Left renal pelvis (tissue), 4 donors: Measurements from ENCODE around the gene SPATC1L. TPM values are rescaled to one million over a fixed set of nuclear protein-coding genes. Genes with fewer than 3 reads are reported as not detected.
"Not testable (repeated sequence)": the region's sequence is repeated elsewhere in the genome, so short reads cannot be mapped to it uniquely, and the experiment has no call there.

Experiments used
- DNase-seq, 4 donors: peaks; one replicate each; pipeline ENCODE4 v3.0.0-alpha.2; 2013; ENCODE audit warnings: low read depth in 4 of 4, low spot score in 3 of 4
- polyA plus RNA-seq, 4 donors: library from polyadenylated mRNA; unstranded; fragments of 120-200 nt; gene quantifications; one replicate each; pipeline ENCODE4 v1.2.1, GENCODE V29; 2013; ENCODE audit not compliant: insufficient read length in 4 of 4

SPATC1L gene
- polyA plus RNA-seq, 4 donors, result 5.9 to 15.6 (median 12.5) TPM

GRCh38 chr21:46200877-46201803, 16.9 kb upstream of the SPATC1L start:
- DNase-seq, result not testable (repeated sequence)

GRCh38 chr21:46199436-46200373, 15.4 kb upstream of the SPATC1L start:
- no peak for DNase-seq

- no peak for DNase-seq
These were observed 12.5 kb upstream of the SPATC1L start for GRCh38 chr21:46196733-46197132.

- no peak for DNase-seq
These were observed 11.4 kb upstream of the SPATC1L start for GRCh38 chr21:46195595-46196195.

GRCh38 chr21:46194374-46195334, 10.4 kb upstream of the SPATC1L start:
- DNase-seq, result no peak

- DNase-seq, result no peak
These were observed 9.6 kb upstream of the SPATC1L start for GRCh38 chr21:46193829-46194373.

- DNase-seq, result no peak
These were observed 7.7 kb upstream of the SPATC1L start for GRCh38 chr21:46191686-46192575.

- DNase-seq, result no peak
These were observed 7.0 kb upstream of the SPATC1L start for GRCh38 chr21:46191257-46191685.

GRCh38 chr21:46190491-46191131, 6.4 kb upstream of the SPATC1L start:
- DNase-seq, result no peak

GRCh38 chr21:46189959-46190490, 5.8 kb upstream of the SPATC1L start:
- no peak for DNase-seq

- no peak for DNase-seq
These were observed 5.1 kb upstream of the SPATC1L start for GRCh38 chr21:46189213-46189958.

GRCh38 chr21:46188226-46189212, 4.3 kb upstream of the SPATC1L start:
- DNase-seq, result no peak

- DNase-seq, result no peak
These were observed 3.6 kb upstream of the SPATC1L start for GRCh38 chr21:46187814-46188213.

- no peak for DNase-seq
These were observed 3.0 kb upstream of the SPATC1L start for GRCh38 chr21:46187261-46187660.

- no peak for DNase-seq
These were observed 1.5 kb upstream of the SPATC1L start for GRCh38 chr21:46185716-46186115.
